CD4-positive, CD25-positive, alpha-beta regulatory T cell (primary cell): ENCODE data around the gene TBC1D3B. TPM values are rescaled to one million over a fixed set of nuclear protein-coding genes. Genes with fewer than 3 reads are reported as not detected.
"Not testable (repeated sequence)": the region's sequence is repeated elsewhere in the genome, so short reads cannot be mapped to it uniquely, and the experiment has no call there.

Experiments
- ATAC-seq, 2 donors: fragments of 150-1000 bp; cut with Tn5 transposase; one replicate each; pipeline ENCODE4 v1.10.0; 2021; ENCODE audit warnings: low read depth in 2 of 2, moderate number of reproducible peaks in 2 of 2, moderate library complexity in 1 of 2
- DNase-seq, 3 donors: peaks; one replicate each; pipeline versions ENCODE4 v3.0.0 to v3.0.0-alpha.2; 2012 to 2022; ENCODE audit warnings: mixed read lengths in 1 of 3
- H3K27ac ChIP-seq: one replicate; pipeline ENCODE4 v1.7.0; 2013; ENCODE audit warnings: mild to moderate bottlenecking, low read length; ENCODE audit not compliant: insufficient read depth, poor library complexity, severe bottlenecking
- H3K27me3 ChIP-seq: one replicate; pipeline ENCODE4 v1.7.0; 2013; ENCODE audit warnings: low read length; ENCODE audit not compliant: control insufficient read depth, insufficient read depth
- H3K36me3 ChIP-seq: one replicate; pipeline ENCODE4 v1.7.0; 2013; ENCODE audit warnings: mild to moderate bottlenecking, low read length, moderate library complexity; ENCODE audit not compliant: control insufficient read depth, insufficient read depth
- H3K4me1 ChIP-seq: 2 replicates; pipeline ENCODE4 v1.7.0; 2013; ENCODE audit warnings: mild to moderate bottlenecking, low read length; ENCODE audit not compliant: insufficient read depth, control insufficient read depth, poor library complexity, severe bottlenecking
- H3K4me3 ChIP-seq: one replicate; pipeline ENCODE4 v1.7.0; 2013; ENCODE audit warnings: low read depth, mild to moderate bottlenecking, low read length, moderate library complexity
- H3K9me3 ChIP-seq, 2 experiments: 1 replicate in 1 of 2; 2 replicates in 1 of 2; pipeline ENCODE4 v1.7.0; 2013; ENCODE audit warnings: low read length in 2 of 2, mild to moderate bottlenecking in 1 of 2, moderate library complexity in 1 of 2; ENCODE audit not compliant: control insufficient read depth in 2 of 2
- H3K27ac Mint-ChIP-seq, 3 donors: one replicate each; pipeline ENCODE4 v1.8.0; 2020 to 2022; ENCODE audit warnings: mild to moderate bottlenecking in 3 of 3, mixed read lengths in 3 of 3, moderate library complexity in 2 of 3
- H3K27me3 Mint-ChIP-seq: one replicate; pipeline ENCODE4 v1.8.0; 2022; ENCODE audit warnings: mild to moderate bottlenecking, mixed read lengths
- H3K36me3 Mint-ChIP-seq: one replicate; pipeline ENCODE4 v1.8.0; 2020; ENCODE audit warnings: mixed read lengths
- H3K4me1 Mint-ChIP-seq, 4 donors: one replicate each; pipeline ENCODE4 v1.8.0; 2020 to 2022; ENCODE audit warnings: mixed read lengths in 4 of 4, mild to moderate bottlenecking in 1 of 4
- H3K4me3 Mint-ChIP-seq, 4 donors: one replicate each; pipeline ENCODE4 v1.8.0; 2020 to 2022; ENCODE audit warnings: mild to moderate bottlenecking in 4 of 4, mixed read lengths in 4 of 4, moderate library complexity in 3 of 4
- H3K9me3 Mint-ChIP-seq, 7 donors: one replicate each; pipeline ENCODE4 v1.8.0; 2020 to 2022; ENCODE audit warnings: mixed read lengths in 7 of 7, mild to moderate bottlenecking in 3 of 7, moderate library complexity in 2 of 7
- polyA plus RNA-seq, 4 donors: library from polyadenylated mRNA; unstranded; fragments of 300-500 nt; fragmentation: Illumina TruSeq; gene quantifications; one replicate each; pipeline ENCODE4 v1.2.3, GENCODE V29; 2021
- total RNA-seq: library from RNA; stranded (reverse); gene quantifications from one replicate; pipeline ENCODE4 v1.2.3, GENCODE V29; 2022

TBC1D3B gene
- total and polyA plus RNA-seq, 5 donors from 2014 or later: 8.5 TPM; not detected in 4

DNA sequence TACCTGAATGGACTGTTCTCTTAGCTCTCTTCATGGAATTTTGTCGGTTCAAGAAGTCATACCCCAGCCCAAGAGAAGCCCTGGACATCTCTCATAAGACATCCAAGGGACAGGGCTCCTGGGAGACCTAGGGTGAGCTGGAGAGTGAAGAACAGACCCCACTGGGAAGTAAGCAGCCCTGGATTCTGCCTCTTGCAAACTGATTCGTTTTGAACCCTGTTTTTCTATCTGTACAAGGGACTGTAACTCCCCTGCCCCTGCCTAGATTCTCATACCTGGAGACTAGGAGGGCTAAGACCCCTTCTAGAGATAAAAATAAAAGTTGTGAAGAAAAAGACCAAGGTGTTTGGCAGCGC, 19.7 kb upstream of the TBC1D3B start:
- no peak overlapping the region for H3K4me3 ChIP-seq
- Mint-ChIP-seq H3K27me3 (peaks cover 58% of the 10 kb centered on the region), H3K4me3 (no peak overlapping the region), H3K4me1 (peaks cover 0 to 7% (median under 1%) of the 10 kb centered on the region in 4 donors), H3K27ac (no peak overlapping the region), H3K9me3 (peaks cover 0 to 1% (median 0%) of the 10 kb centered on the region in 7 donors), H3K36me3 (no peaks in the 10 kb centered on the region)
- ATAC-seq (no peak), DNase-seq (no peak)
- no peaks in the 10 kb centered on the region for H3K4me1 ChIP-seq
- H3K27ac ChIP-seq: no peak overlapping the region
- H3K36me3 ChIP-seq: no peaks in the 10 kb centered on the region
- H3K9me3 ChIP-seq: no peaks in the 10 kb centered on the region
- H3K27me3 ChIP-seq: peaks cover 1% of the 10 kb centered on the region

- Mint-ChIP-seq H3K36me3 (no peaks in the 10 kb centered on the region), H3K4me1 (peaks cover 0 to 7% (median under 1%) of the 10 kb centered on the region in 4 donors), H3K4me3 (no peak overlapping the region), H3K9me3 (no peaks in the 10 kb centered on the region), H3K27ac (no peak overlapping the region), H3K27me3 (peaks cover 63% of the 10 kb centered on the region)
- DNase-seq (no peak), ATAC-seq (no peak)
- no peak overlapping the region for H3K4me3 ChIP-seq
- peaks cover 1% of the 10 kb centered on the region for H3K27me3 ChIP-seq
- H3K27ac ChIP-seq: no peak overlapping the region
- no peaks in the 10 kb centered on the region for H3K4me1 ChIP-seq
- no peaks in the 10 kb centered on the region for H3K36me3 ChIP-seq
- H3K9me3 ChIP-seq: no peaks in the 10 kb centered on the region
These were observed 19.1 kb upstream of the TBC1D3B start for GRCh38 chr17:36195434-36196130.

- H3K4me1 Mint-ChIP-seq, H3K27ac Mint-ChIP-seq, H3K36me3 Mint-ChIP-seq, H3K27me3 ChIP-seq, ATAC-seq, DNase-seq, H3K9me3 ChIP-seq, H3K4me1 ChIP-seq, H3K27ac ChIP-seq, H3K4me3 Mint-ChIP-seq, H3K4me3 ChIP-seq, H3K36me3 ChIP-seq, H3K9me3 Mint-ChIP-seq: not testable (repeated sequence)
- peaks cover 65% of the 10 kb centered on the region for H3K27me3 Mint-ChIP-seq
These were observed 18.5 kb upstream of the TBC1D3B start for GRCh38 chr17:36194832-36195433.

DNA sequence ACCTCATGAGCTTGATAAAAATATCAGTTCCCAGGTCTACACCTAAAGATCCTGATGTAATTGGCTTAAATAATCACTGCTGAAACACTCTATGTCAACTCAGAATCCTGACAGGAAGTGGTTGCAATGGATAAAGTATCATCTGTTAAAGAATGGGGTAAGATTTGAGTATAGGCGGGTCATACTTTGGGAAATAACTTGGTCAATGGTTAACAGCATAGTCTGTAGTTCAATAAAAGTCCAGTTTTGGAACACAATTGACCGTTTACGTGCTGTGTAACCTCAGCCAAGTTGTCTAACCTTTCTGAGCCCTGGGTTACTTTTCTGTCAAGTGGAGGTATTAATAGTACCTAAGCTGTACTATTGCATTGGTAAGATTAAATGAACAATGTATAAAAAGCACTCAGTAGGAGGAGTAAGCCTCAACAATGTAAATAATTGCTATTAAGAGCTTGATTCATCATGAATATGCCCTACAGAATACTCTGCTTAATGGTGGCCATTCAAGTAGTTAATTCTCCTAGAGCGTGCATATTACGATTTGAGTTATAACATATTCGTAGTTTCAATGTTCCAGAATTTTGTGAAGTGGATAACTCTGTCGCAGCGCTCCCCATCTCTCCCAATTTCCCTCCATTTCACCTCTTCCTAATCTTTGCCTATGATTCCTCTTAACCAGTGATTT, 17.9 kb upstream of the TBC1D3B start:
- H3K27me3 ChIP-seq, ATAC-seq, H3K27ac ChIP-seq, H3K4me3 ChIP-seq, H3K9me3 ChIP-seq, H3K27ac Mint-ChIP-seq, H3K36me3 Mint-ChIP-seq, H3K4me3 Mint-ChIP-seq, H3K9me3 Mint-ChIP-seq, H3K4me1 Mint-ChIP-seq, H3K36me3 ChIP-seq, H3K4me1 ChIP-seq, DNase-seq: not testable (repeated sequence)
- H3K27me3 Mint-ChIP-seq: peaks cover 67% of the 10 kb centered on the region

GRCh38 chr17:36193216-36193775, 16.9 kb upstream of the TBC1D3B start:
- Histone ChIP-seq H3K27me3 (peaks cover 1% of the 10 kb centered on the region), H3K4me3 (no peak overlapping the region), H3K27ac (no peak overlapping the region), H3K9me3 (no peaks in the 10 kb centered on the region), H3K4me1 (no peaks in the 10 kb centered on the region), H3K36me3 (no peaks in the 10 kb centered on the region)
- ATAC-seq (no peak), DNase-seq (no peak)
- H3K9me3 Mint-ChIP-seq: no peaks in the 10 kb centered on the region
- no peak overlapping the region for H3K27ac Mint-ChIP-seq
- peaks cover 0 to 9% (median under 1%) of the 10 kb centered on the region in 4 donors for H3K4me1 Mint-ChIP-seq
- no peaks in the 10 kb centered on the region for H3K36me3 Mint-ChIP-seq
- peaks cover 68% of the 10 kb centered on the region for H3K27me3 Mint-ChIP-seq
- H3K4me3 Mint-ChIP-seq: no peak overlapping the region

DNA sequence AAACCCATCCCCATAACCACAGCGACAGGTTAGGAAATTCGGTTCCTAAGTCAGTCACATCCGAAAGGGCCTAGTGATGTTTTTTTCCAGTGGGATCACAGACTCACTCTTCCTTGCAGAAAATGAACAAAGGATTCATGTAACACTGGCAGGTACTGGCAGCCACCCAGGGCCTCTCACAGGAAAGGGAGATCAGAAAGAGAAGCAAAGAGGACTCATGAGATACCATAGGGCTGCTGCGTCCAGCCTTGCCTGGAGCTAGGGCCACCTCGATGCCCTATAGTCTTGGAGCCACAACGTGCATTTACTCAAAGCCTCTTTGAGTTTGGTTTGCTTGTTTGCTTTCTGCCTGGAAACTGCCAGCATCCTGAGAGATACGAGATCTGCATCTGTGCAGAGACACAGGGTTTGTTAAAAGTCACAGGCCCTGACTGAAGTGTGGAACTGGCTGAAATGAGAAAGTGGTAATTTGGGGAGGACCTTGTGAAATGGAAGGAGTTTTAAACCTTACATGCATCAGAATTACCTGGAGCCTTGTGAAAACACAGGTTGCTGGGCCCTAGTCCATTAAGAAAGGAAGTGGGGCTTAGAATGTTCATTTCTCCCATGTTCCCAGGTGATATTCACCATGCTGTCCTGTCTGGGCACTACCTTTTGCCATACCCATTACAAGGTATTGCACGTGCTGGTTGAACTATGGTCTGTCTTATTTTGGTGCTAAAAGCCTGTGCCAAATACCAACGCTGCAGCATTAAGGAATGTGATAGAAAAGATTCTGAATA, 14.3 kb upstream of the TBC1D3B start:
- not testable (repeated sequence) for H3K36me3 ChIP-seq, H3K27ac ChIP-seq, H3K9me3 ChIP-seq, H3K4me1 ChIP-seq, ATAC-seq, H3K4me1 Mint-ChIP-seq, H3K4me3 Mint-ChIP-seq, H3K9me3 Mint-ChIP-seq, H3K4me3 ChIP-seq, DNase-seq, H3K36me3 Mint-ChIP-seq, H3K27ac Mint-ChIP-seq, H3K27me3 ChIP-seq
- peaks cover 78% of the 10 kb centered on the region for H3K27me3 Mint-ChIP-seq

GRCh38 chr17:36189993-36190392, 13.6 kb upstream of the TBC1D3B start:
- peaks cover 80% of the 10 kb centered on the region for H3K27me3 Mint-ChIP-seq
- H3K36me3 Mint-ChIP-seq, H3K9me3 Mint-ChIP-seq: not testable (repeated sequence)

More at GRCh38 chr17:36189993-36190392, 13.6 kb upstream of the TBC1D3B start:
- H3K36me3 ChIP-seq, H3K27ac Mint-ChIP-seq, DNase-seq, H3K9me3 ChIP-seq, H3K4me1 Mint-ChIP-seq, H3K4me3 ChIP-seq, H3K27ac ChIP-seq, H3K27me3 ChIP-seq, H3K4me1 ChIP-seq, H3K4me3 Mint-ChIP-seq, ATAC-seq: not testable (repeated sequence)
